ENCODE measurements around the gene GRB7. TPM values are rescaled to one million over a fixed set of nuclear protein-coding genes. Genes with fewer than 3 reads are reported as not detected.
"Not testable (repeated sequence)": the region's sequence is repeated elsewhere in the genome, so short reads cannot be mapped to it uniquely, and the experiment has no call there.

Gene GRB7
- total RNA-seq, 1 experiment from 2014 or later: 2,531 TPM

- no peak overlapping the region for H3K4me3 Mint-ChIP-seq (ENCODE audit: low read depth, unreplicated experiment)
- H3K36me3 Mint-ChIP-seq (ENCODE audit: insufficient read depth, unreplicated experiment): peaks cover 100% of the 10 kb centered on the region
- H3K27ac Mint-ChIP-seq (ENCODE audit: unreplicated experiment): peak overlapping the region; percentile 2
- intact Hi-C loops (cut with micrococcal nuclease; ENCODE audit: unreplicated experiment): no loop called here
- no peak for DNase-seq
- CTCF ChIA-PET: interaction anchor here (0.6 to 161.2 kb wide), 38 partner anchors 5 to 1776 kb away, joined by 3 to 42089 read pairs (median 6); partner anchors contain the start of genes ERBB2, GRB7, GSDMA and GSDMB
- BruUV-seq (replicated peaks): no TSS peak
- peaks cover 33% of the 10 kb centered on the region for H3K4me1 Mint-ChIP-seq (ENCODE audit: low read depth, unreplicated experiment)
- no peak for TF ChIP-seq CTCF (IDR thresholded peaks at IDR 0.05; ENCODE audit: unreplicated experiment)
- no peaks in the 10 kb centered on the region for H3K27me3 Mint-ChIP-seq (ENCODE audit: unreplicated experiment)
- no peaks in the 10 kb centered on the region for H3K9me3 Mint-ChIP-seq (ENCODE audit: low read depth, unreplicated experiment)
Observed at GRCh38 chr17:39719563-39720355, 18.0 kb upstream of the GRB7 start.

- Mint-ChIP-seq H3K36me3 (ENCODE audit: insufficient read depth, unreplicated experiment) (peaks cover 100% of the 10 kb centered on the region), H3K4me1 (ENCODE audit: low read depth, unreplicated experiment) (peaks cover 32% of the 10 kb centered on the region), H3K9me3 (ENCODE audit: low read depth, unreplicated experiment) (no peaks in the 10 kb centered on the region), H3K4me3 (ENCODE audit: low read depth, unreplicated experiment) (no peak overlapping the region), H3K27ac (ENCODE audit: unreplicated experiment) (no peak overlapping the region), H3K27me3 (ENCODE audit: unreplicated experiment) (no peaks in the 10 kb centered on the region)
- peak; percentile 74 for DNase-seq
- intact Hi-C loops (cut with micrococcal nuclease; ENCODE audit: unreplicated experiment): no loop called here
- no peak for TF ChIP-seq CTCF (IDR thresholded peaks at IDR 0.05; ENCODE audit: unreplicated experiment)
- no TSS peak for BruUV-seq (replicated peaks)
- CTCF ChIA-PET: interaction anchor here (0.6 to 161.2 kb wide), 23 partner anchors 5 to 823 kb away, joined by 3 to 42089 read pairs (median 5); partner anchors contain the start of genes ERBB2, GRB7, MIEN1 and NEUROD2
Observed at GRCh38 chr17:39722104-39722503, 15.6 kb upstream of the GRB7 start.

- no peak for TF ChIP-seq CTCF (IDR thresholded peaks at IDR 0.05; ENCODE audit: unreplicated experiment)
- H3K27ac Mint-ChIP-seq (ENCODE audit: unreplicated experiment): peak overlapping the region; percentile 28
- CTCF ChIA-PET: interaction anchor here (0.6 to 161.2 kb wide), 34 partner anchors 4 to 1387 kb away, joined by 3 to 42089 read pairs (median 5); partner anchors contain the start of genes ERBB2, GRB7, IKZF3 and MIEN1
- no peaks in the 10 kb centered on the region for H3K27me3 Mint-ChIP-seq (ENCODE audit: unreplicated experiment)
- peaks cover 38% of the 10 kb centered on the region for H3K4me1 Mint-ChIP-seq (ENCODE audit: low read depth, unreplicated experiment)
- BruUV-seq (replicated peaks): no TSS peak
- peak; percentile 75 for DNase-seq
- intact Hi-C loops (cut with micrococcal nuclease; ENCODE audit: unreplicated experiment): no loop called here
- H3K9me3 Mint-ChIP-seq (ENCODE audit: low read depth, unreplicated experiment): no peaks in the 10 kb centered on the region
- peak overlapping the region; percentile 0 for H3K4me3 Mint-ChIP-seq (ENCODE audit: low read depth, unreplicated experiment)
- H3K36me3 Mint-ChIP-seq (ENCODE audit: insufficient read depth, unreplicated experiment): peaks cover 100% of the 10 kb centered on the region
Observed at GRCh38 chr17:39722965-39723848, 14.5 kb upstream of the GRB7 start.

- no peak for TF ChIP-seq CTCF (IDR thresholded peaks at IDR 0.05; ENCODE audit: unreplicated experiment)
- Mint-ChIP-seq H3K36me3 (ENCODE audit: insufficient read depth, unreplicated experiment) (peaks cover 100% of the 10 kb centered on the region), H3K4me1 (ENCODE audit: low read depth, unreplicated experiment) (peaks cover 42% of the 10 kb centered on the region), H3K4me3 (ENCODE audit: low read depth, unreplicated experiment) (no peak overlapping the region), H3K9me3 (ENCODE audit: low read depth, unreplicated experiment) (no peaks in the 10 kb centered on the region), H3K27ac (ENCODE audit: unreplicated experiment) (peak overlapping the region; percentile 90), H3K27me3 (ENCODE audit: unreplicated experiment) (no peaks in the 10 kb centered on the region)
- no TSS peak for BruUV-seq (replicated peaks)
- no peak for DNase-seq
- intact Hi-C loops (cut with micrococcal nuclease; ENCODE audit: unreplicated experiment): no loop called here
- CTCF ChIA-PET: interaction anchor here (0.6 to 161.2 kb wide), 24 partner anchors 3 to 256 kb away, joined by 3 to 42089 read pairs (median 5); partner anchors contain the start of genes ERBB2, GRB7, MIEN1 and NEUROD2
Observed at GRCh38 chr17:39724731-39725130, 13.0 kb upstream of the GRB7 start.

- CTCF ChIA-PET: interaction anchor here (0.6 to 161.2 kb wide), 36 partner anchors 1 to 1205 kb away, joined by 3 to 42089 read pairs (median 4); partner anchors contain the start of genes ERBB2, GRB7, GSDMB and MIEN1
- H3K27me3 Mint-ChIP-seq (ENCODE audit: unreplicated experiment); H3K4me3 Mint-ChIP-seq (ENCODE audit: low read depth, unreplicated experiment); BruUV-seq (replicated peaks); intact Hi-C loops (cut with micrococcal nuclease; ENCODE audit: unreplicated experiment); H3K9me3 Mint-ChIP-seq (ENCODE audit: low read depth, unreplicated experiment): not testable (repeated sequence)
- peak; percentile 72 for DNase-seq
- Mint-ChIP-seq H3K36me3 (ENCODE audit: insufficient read depth, unreplicated experiment) (peaks cover 100% of the 10 kb centered on the region), H3K27ac (ENCODE audit: unreplicated experiment) (peak overlapping the region; percentile 90), H3K4me1 (ENCODE audit: low read depth, unreplicated experiment) (peaks cover 44% of the 10 kb centered on the region)
Observed at GRCh38 chr17:39725923-39726322, 11.8 kb upstream of the GRB7 start.
